ENCODE measurements around the gene SCUBE2. TPM values are rescaled to one million over a fixed set of nuclear protein-coding genes. Genes with fewer than 3 reads are reported as not detected.
A peak's percentile ranks its signal among the peaks of the same experiment; 100 is the strongest.
"Not testable (repeated sequence)": the region's sequence is repeated elsewhere in the genome, so short reads cannot be mapped to it uniquely, and the experiment has no call there.

The SCUBE2 gene
- polyA plus RNA-seq, 5 donors = 30.7 to 52.9 (median 43.1) TPM

GRCh38 chr11:9009538-9009937 is 81.9 kb downstream of the SCUBE2 start:
- not testable (repeated sequence) for DNase-seq

GRCh38 chr11:9008661-9009060 is 82.7 kb downstream of the SCUBE2 start:
- DNase-seq = no peak

- no peak for DNase-seq
Measured at GRCh38 chr11:9008011-9008550, 83.3 kb downstream of the SCUBE2 start.

- no peak for DNase-seq
Measured at GRCh38 chr11:9005087-9005486, 86.3 kb downstream of the SCUBE2 start.

- DNase-seq = no peak
Measured at GRCh38 chr11:9004183-9004926, 87.0 kb downstream of the SCUBE2 start.

- peak; percentile 48 to 61 for DNase-seq
Measured at GRCh38 chr11:9003573-9004182, 87.7 kb downstream of the SCUBE2 start, which contains the start of gene NRIP3. Gene NRIP3 (minus strand): TSS chr11:9004001. CDS start chr11:9003935, 66 bp downstream.

GRCh38 chr11:9002920-9003572 is 88.4 kb downstream of the SCUBE2 start:
- no peak for DNase-seq

- no peak for DNase-seq
Measured at GRCh38 chr11:9001736-9002135, 89.7 kb downstream of the SCUBE2 start.

GRCh38 chr11:8998017-8998416 is 93.4 kb downstream of the SCUBE2 start:
- DNase-seq = no peak

- DNase-seq = no peak
Measured at GRCh38 chr11:8997451-8997850, 93.9 kb downstream of the SCUBE2 start.

GRCh38 chr11:8989453-8989852 is 101.9 kb downstream of the SCUBE2 start:
- DNase-seq = no peak

- no peak for DNase-seq
Measured at GRCh38 chr11:8988329-8989234, 102.8 kb downstream of the SCUBE2 start.

- DNase-seq = no peak
Measured at GRCh38 chr11:8987446-8987845, 104.0 kb downstream of the SCUBE2 start.

- DNase-seq = not testable (repeated sequence)
Measured at GRCh38 chr11:8986772-8987171, 104.6 kb downstream of the SCUBE2 start.

- no peak for DNase-seq
Measured at GRCh38 chr11:8985462-8985861, 105.9 kb downstream of the SCUBE2 start.

- no peak for DNase-seq
Measured at GRCh38 chr11:8983552-8983951, 107.8 kb downstream of the SCUBE2 start.

GRCh38 chr11:8980485-8980884 is 110.9 kb downstream of the SCUBE2 start:
- no peak for DNase-seq

- DNase-seq = not testable (repeated sequence)
Measured at GRCh38 chr11:8979365-8979764, 112.0 kb downstream of the SCUBE2 start.

GRCh38 chr11:8973121-8973520 is 118.3 kb downstream of the SCUBE2 start:
- DNase-seq = no peak

GRCh38 chr11:8971924-8972316 is 119.5 kb downstream of the SCUBE2 start:
- no peak for DNase-seq

- DNase-seq = no peak
Measured at GRCh38 chr11:8971196-8971923, 120.0 kb downstream of the SCUBE2 start.
